GM12878 (cell line): ENCODE results near the gene GAB1.

ENCODE experiments used
- TAF1 ChIP-seq: IDR thresholded peaks from 2 replicates; pipeline ENCODE4 v1.6.1; 2011; ENCODE audit warnings: mild to moderate bottlenecking, low read depth, low read length, borderline replicate concordance
- TF ChIP-seq, protein P1 (sequence below), 3 experiments: IDR thresholded peaks in 2 of 3; conservative IDR thresholded peaks in 1 of 3; 2 replicates each; pipeline ENCODE4 v1.5.1; 2011; ENCODE audit warnings: low read depth in 3 of 3, low read length in 3 of 3, mild to moderate bottlenecking in 3 of 3, control low read depth in 2 of 3, moderate library complexity in 2 of 3, inconsistent platforms in 1 of 3, mixed read lengths in 1 of 3; ENCODE audit not compliant: control insufficient read depth in 2 of 3, insufficient read depth in 1 of 3; ENCODE audit errors: extremely low read depth in 1 of 3

DNA sequence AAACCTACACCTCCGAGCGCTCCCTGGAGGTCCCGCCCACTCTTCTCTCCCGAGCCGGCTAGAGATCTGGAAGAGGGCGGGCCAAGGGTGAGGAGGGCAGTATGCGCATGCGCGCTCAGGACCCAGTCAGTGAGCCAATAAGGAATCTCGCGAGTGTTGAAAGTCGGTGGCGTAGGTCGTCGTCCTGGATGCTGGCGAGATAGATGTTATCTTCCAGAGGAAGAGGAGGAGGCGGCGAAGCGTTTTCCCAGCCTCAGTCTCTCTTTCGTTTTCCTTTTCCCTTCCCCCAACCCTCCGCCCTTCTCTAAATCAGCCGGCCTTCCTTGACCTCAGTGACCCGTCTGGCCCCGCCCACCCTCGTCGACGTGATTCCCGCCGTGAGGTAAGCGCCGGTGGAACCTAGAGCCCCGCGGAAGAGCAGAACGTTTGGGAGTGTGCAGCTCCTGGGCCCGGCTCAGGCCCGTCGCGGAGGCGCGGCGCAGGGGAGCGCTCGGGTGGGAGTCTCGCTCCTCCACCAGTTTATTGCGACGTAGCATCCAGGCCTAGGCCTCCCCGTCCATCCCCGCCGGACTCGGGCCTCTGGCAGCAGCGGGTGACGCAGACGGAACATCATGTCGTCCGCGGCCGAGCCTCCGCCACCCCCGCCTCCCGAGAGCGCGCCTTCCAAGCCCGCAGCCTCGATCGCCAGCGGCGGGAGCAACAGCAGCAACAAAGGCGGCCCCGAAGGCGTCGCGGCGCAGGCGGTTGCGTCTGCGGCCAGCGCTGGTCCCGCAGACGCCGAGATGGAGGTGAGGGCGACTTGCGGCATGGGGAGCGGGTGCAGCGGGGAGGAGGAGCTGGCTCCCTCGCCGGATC lies 176.9 kb downstream of the GAB1 start, which contains the start of gene SMARCA5:
- TF ChIP-seq, protein P1, sequence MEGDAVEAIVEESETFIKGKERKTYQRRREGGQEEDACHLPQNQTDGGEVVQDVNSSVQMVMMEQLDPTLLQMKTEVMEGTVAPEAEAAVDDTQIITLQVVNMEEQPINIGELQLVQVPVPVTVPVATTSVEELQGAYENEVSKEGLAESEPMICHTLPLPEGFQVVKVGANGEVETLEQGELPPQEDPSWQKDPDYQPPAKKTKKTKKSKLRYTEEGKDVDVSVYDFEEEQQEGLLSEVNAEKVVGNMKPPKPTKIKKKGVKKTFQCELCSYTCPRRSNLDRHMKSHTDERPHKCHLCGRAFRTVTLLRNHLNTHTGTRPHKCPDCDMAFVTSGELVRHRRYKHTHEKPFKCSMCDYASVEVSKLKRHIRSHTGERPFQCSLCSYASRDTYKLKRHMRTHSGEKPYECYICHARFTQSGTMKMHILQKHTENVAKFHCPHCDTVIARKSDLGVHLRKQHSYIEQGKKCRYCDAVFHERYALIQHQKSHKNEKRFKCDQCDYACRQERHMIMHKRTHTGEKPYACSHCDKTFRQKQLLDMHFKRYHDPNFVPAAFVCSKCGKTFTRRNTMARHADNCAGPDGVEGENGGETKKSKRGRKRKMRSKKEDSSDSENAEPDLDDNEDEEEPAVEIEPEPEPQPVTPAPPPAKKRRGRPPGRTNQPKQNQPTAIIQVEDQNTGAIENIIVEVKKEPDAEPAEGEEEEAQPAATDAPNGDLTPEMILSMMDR (IDR thresholded peaks at IDR 0.05 in 2 of 3, conservative IDR thresholded peaks at IDR 0.05 in 1 of 3; ENCODE audit: control insufficient read depth in 2 of 3, extremely low read depth in 1 of 3, insufficient read depth in 1 of 3, low read depth in 3 of 3, low read length in 3 of 3), result no peak
- peak; percentile 51; the same call in 1 of the 2 replicates for TF ChIP-seq TAF1
